COLO668 (cell line): ENCODE results near the gene ARHGEF33.

Source experiments
- DNase-seq: peaks from one replicate; lab custom pipeline; 2025; ENCODE audit not compliant: unreplicated experiment; lab: John Stamatoyannopoulos, UW

The ARHGEF33 gene

DNA sequence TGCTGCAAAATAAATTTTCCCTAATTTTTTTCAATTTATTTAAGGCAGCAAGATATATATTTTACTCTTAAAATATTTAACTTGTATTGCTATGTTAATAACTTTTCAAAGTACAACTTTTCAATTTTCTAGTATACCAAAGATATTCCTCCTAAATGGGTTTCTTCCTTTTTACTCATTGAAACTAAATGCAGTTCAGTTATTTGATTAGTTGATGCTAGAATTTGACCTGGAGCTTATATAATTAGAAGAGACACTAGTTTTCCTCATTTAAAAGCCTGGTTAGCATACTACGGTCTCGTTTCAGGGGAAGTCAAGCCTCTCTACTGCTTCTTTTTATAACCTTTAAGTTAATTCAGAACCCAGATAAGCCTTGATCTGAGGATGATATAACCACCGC lies at the start of gene ARHGEF33:
Gene ARHGEF33 (plus strand): TSS at position 301 of the 400 bp plus-strand sequence. CDS start 29,573 bp downstream, outside the sequence.
- DNase-seq: no peak

GRCh38 chr2:38850045-38850444 lies 39.6 kb upstream of the ARHGEF33 start:
- no peak for DNase-seq

- no peak for DNase-seq
These were observed 33.5 kb upstream of the ARHGEF33 start for GRCh38 chr2:38856165-38856564.

GRCh38 chr2:38862476-38862875 lies 27.2 kb upstream of the ARHGEF33 start:
- no peak for DNase-seq

GRCh38 chr2:38863061-38863695 lies 26.5 kb upstream of the ARHGEF33 start:
- DNase-seq: no peak

GRCh38 chr2:38866773-38867443 lies 22.8 kb upstream of the ARHGEF33 start:
- no peak for DNase-seq

DNA sequence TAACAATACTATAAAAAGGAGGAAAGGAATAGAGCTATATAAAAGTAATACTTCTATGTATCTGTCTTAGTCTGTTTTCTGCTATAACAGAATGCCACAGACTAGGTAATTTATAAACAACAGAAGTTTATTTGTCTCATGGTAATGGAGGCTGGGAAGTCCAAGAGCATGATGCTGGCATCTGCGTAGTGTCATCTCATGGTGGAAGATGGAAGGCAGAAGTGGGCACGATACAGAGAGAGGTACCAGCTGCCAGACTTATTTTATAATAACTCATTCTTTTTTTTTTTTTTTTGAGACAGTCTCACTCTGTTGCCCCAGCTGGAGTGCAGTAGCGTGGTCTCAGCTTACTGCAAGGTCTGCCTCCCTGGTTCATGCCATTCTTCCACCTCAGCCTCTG lies 18.2 kb upstream of the ARHGEF33 start:
- no peak for DNase-seq

GRCh38 chr2:38873763-38874162 lies 15.9 kb upstream of the ARHGEF33 start:
- DNase-seq: no peak

GRCh38 chr2:38875227-38875575 lies 14.5 kb upstream of the ARHGEF33 start:
- DNase-seq: no peak

GRCh38 chr2:38875576-38876367 lies 13.9 kb upstream of the ARHGEF33 start, which contains the start of the genes DHX57 and MORN2:
TSS of gene DHX57 (minus strand) at chr2:38875934. CDS start at chr2:38868405, 7,529 bp downstream.
TSS of gene MORN2 (plus strand) at chr2:38875976.
- DNase-seq: peak; percentile 88

DNA sequence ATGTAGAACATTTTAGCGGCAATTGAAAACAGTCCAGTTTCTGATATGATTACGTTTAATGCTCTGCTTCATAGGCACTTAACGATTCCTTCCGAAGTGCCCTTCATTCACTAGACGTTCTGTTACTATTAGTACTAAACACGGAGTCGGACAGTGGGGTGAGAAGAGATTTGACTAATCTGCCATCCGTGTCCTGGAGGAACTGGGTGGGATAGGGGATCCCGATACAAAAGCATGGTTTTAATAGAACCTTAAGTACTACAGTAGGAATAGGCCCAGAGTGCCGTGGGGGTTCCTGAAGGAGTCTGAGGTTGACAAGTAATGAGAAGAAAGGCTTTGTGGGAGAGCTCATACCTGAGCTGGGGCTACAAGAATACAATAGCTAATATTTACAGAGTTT lies 13.3 kb upstream of the ARHGEF33 start:
- DNase-seq: no peak

GRCh38 chr2:38886063-38886462 lies 3.6 kb upstream of the ARHGEF33 start:
- no peak for DNase-seq

GRCh38 chr2:38887347-38887746 lies 2.3 kb upstream of the ARHGEF33 start:
- DNase-seq: no peak

DNA sequence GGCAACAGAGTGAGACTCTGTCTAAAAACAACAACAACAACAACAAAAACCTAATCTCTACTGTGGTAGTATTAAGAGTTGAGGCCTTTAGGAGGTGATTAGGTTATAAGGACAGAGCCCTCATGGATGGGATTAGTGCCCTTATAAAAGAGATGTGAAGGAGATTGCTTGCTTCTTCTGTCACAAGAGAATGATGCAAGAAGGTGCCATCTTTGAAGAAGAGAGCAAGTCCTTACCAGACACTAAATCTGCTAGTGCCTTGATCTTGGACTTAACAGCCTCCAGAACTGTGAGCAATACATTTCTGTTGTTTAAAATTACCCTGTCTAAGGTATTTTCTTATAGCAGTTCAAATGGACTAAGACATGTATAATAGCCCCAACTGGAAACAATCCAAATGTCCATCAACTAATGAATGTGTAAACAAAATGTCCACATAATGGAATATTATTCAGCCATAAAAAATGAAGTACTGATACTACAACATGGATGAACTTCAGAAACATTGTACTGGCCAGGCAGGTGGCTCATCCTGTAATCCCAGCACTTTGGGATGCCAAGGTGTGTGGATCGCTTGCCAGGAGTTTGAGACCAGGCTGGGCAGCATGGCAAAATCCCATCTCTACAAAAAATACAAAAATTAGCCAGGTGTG lies 1.6 kb upstream of the ARHGEF33 start:
- no peak for DNase-seq

DNA sequence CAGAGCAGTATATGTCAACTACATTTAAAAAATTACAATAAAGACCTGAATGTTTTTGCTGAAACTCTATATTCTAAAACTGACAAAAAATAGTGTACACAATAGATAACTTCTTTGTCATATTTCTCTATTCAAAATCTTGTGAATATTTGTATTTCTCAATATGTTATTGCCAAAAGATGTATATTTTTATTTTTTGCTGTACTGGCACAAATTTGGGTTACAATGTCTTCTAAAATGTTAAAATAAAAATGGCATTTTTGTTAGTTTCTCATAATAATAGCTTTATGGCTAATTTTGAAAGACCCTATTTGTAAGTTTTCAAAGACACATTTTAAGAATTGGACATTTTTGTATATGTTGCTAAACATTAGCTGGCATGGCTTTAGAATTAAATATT lies 630 bp upstream of the ARHGEF33 start:
- no peak for DNase-seq

- DNase-seq: no peak
These were observed 3.1 kb downstream of the ARHGEF33 start for GRCh38 chr2:38892819-38893218.

GRCh38 chr2:38898256-38898655 lies 8.6 kb downstream of the ARHGEF33 start:
- no peak for DNase-seq

DNA sequence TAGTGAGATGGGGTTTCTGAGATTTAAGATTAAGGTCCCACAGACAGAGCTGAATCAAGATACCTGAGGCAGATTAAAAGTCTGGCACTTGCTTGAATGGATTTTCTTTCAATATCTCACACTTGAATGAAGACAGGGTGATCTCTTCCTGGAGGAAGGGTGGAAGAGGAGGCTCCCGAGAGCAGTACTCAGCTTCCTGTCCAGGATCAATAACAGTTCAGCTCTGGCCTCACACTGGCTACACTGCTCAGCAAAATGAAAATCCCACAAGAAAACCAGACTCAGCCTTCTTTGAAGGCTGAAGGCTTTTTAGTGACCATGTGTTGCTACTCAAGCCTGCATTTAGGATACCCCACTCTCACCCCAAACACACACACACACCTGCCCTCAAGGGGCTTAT lies 11.1 kb downstream of the ARHGEF33 start:
- DNase-seq: no peak

GRCh38 chr2:38905251-38905650 lies 15.6 kb downstream of the ARHGEF33 start:
- DNase-seq: no peak

GRCh38 chr2:38907242-38907641 lies 17.6 kb downstream of the ARHGEF33 start:
- no peak for DNase-seq

DNA sequence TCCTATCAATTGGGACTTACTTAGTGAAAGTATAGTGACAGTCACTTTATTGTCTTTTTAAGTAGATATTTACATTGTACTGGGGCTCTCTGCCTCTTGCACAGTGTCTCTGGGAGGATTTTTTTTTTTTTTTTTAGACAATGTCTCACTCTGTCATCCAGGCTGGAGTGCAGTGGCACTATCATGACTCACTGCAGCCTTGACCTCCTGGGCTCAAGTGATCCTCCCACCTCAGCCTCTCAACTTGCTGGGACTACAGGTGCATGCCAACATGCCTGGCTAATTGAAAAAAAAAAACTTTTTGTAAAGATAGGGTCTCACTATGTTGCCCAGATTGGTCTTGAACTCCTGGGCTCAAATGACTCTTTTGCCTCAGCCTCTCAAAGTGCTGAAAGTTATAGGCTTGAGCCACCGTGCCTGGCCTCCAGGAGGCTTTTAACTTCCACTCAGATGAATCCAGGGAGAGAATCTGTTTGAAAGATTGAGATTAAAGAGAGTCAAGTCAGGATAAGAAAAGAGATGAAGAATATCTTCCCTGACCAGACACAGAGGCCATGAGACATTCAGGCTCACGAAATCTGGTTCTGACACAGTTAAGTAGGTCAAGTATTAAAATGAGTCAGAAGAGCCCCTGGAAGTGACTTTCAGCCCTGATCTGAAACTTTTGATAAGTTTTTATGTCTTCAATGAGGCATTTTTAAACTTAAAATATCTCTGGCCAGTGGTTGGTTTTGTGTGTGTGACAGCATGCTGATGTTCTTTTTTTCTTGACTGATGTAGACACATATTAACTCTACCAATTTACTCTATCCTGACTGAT lies 18.3 kb downstream of the ARHGEF33 start:
- DNase-seq: no peak
